DMS79 treated with DMSO at 0.1 percent for 48 hours (cell line): ENCODE data around the gene PPP1R36.
A peak's percentile ranks its signal among the peaks of the same experiment; 100 is the strongest.
"Not testable (repeated sequence)": the region's sequence is repeated elsewhere in the genome, so short reads cannot be mapped to it uniquely, and the experiment has no call there.

Experiments used
- DNase-seq: peaks from one replicate; lab custom pipeline; 2025; lab: John Stamatoyannopoulos, UW

Gene PPP1R36

DNA sequence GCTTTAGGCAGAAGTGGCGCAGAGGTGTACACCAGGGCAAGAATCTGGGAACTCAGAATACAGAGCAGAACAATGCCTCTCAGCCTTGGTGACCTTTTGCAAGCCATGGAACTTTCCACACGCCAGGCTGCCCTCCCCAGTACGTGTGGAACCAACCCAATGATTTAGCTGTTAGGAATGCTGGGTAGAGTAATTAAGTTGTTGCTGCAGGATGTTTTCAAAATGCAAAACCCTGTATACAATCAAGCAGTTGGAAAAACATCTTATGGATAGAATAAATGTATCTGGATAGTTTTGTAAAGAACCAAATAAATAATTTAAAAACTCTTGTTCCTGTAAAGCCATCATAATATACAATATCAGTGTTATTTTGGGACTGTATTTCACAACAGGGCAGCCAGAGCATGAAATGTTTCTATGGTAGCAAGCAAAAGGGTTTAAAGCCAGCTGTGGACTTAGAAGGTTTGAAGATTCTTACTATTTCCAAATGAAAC lies 19.4 kb downstream of the PPP1R36 start:
- no peak for DNase-seq

DNA sequence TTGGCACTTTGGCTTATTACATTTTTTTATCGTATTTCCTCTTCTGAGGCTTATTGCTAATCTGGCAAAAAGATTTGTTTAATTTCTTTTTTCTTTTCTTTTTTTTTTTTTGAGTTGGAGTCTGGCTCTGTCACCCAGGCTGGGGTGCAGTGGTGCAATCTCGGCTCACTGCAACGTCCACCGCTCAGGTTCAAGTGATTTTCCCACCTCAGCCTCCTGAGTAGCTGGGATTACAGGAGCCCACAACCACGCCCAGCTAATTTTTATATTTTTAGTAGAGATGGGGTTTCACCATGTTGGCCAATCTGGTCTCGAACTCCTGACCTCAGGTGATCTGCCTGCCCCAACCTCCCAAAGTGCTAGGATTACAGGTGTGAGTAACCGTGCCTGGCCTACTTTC lies 19.9 kb downstream of the PPP1R36 start:
- DNase-seq = not testable (repeated sequence)

DNA sequence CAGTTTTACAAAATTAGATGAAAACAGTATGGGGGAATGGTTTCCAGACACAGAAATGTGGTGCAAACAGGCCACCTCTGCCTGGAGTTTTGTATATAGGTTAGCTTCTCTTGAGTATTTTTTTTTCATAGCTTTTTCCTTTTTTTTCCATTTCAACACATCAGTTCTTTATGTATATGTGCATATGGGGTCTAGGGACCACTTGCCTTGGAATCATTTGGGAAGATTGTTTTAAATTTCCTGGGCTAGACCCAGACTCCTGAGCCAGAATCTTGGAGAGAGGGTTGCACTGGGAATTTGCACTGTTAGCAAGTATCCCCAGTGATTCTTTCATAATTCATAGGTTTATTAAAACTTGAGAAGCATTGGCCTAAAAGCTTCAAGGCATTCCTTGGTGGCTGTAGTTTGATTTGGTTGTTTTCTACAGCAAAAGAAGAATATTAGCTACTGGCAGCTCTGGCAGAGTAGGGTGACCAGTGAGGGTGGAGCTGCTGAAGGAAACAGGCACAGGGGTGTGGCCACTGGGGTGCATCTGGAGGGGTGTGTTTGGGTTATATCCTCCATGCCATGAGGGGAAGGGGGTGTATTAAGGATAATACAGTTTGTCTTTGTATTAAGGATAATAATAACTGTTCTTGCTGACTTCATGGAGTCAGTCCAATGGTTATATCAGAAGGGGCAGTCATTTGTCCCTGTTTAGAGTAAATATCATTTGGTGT lies 22.8 kb downstream of the PPP1R36 start:
- DNase-seq = no peak

DNA sequence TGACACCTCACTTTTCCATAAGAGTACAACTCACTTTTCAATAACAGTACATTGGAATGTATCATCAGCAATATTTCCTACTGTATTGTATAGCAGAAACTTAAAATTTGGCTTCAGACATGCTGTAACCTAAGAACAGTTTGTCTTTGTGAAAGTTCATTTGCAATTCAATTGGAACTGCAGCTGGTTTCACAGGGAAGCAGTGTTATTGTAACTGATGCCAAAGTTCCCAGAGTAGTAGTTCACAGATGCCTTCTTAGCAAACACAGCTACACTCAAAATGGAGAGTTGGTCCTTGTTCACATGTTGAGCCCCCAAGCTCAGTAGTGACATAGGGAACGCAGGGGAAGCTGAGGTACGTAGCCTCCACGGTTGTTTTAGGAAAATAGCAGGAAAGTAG lies 23.3 kb downstream of the PPP1R36 start:
- DNase-seq = peak; percentile 37

DNA sequence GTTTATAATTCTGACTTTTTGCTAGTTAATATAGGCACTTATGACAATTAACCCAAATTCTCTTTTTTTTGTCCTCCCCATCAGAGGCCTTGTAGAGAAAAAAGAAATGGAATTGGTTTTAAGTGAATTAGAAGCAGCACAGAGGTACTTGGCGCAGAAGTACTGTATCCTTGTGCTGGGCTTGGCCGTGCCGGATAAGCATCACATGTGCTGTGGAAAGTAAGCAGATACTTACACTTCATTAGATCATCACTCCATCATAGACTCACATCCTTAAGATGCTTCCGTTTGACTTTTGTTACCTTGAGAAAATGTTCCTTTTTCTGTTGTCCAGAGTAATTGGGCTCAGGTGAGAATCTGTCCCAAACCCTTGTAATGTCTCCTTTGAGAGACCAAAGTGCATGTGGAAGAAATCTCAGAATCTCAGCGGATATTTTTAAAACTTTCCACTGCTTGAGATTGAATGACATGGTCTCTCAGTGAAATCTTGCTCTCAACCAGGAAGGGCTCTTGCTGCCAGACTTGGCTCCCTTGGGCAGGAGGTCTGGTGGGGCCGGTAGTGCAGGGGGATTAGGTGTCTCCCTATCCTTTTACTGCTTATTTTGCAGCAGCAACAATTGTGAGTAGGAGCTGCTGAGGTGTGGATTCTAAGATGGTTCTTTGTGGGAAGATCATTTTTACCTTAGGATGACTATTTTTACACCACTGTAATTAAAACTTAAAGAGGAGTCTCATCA lies 24.8 kb downstream of the PPP1R36 start:
- no peak for DNase-seq

DNA sequence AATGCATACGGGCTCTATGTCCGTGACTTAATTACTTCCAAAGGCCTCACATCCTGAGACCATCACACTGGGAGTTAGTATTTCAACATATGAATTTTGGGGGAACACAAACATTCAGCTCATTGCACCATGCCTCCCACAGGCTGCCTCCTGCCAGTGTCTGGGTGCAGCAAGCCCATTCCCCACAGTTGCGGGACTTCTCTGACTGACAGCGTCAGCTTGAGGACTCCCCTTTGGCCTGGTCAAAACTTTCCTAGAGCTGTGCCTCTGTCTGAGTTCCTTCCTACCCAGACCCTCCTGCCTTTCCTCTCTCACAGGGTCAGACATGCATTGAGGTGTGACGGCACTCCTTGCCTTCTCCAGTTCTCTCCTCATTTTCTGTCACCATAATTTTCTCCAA lies 27.4 kb downstream of the PPP1R36 start:
- no peak for DNase-seq

DNA sequence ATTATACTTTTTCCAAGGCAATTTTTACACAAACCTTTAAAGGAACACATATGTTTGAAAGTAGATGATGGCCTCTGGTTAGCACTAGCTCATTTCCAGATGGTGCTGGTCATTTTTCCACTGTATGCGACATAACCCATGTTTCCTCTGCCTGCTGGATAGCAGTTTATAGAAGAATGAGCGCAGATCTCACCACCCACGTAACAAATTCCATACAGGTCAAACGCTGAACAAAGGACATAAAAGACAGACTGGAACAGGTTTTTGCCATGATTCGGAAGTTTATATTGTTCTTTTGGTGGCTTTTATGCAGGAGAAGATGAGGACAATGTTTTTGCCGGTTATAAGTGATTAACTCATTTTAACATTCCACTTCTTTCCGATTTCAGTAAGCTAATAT lies 30.7 kb downstream of the PPP1R36 start:
- DNase-seq = no peak

DNA sequence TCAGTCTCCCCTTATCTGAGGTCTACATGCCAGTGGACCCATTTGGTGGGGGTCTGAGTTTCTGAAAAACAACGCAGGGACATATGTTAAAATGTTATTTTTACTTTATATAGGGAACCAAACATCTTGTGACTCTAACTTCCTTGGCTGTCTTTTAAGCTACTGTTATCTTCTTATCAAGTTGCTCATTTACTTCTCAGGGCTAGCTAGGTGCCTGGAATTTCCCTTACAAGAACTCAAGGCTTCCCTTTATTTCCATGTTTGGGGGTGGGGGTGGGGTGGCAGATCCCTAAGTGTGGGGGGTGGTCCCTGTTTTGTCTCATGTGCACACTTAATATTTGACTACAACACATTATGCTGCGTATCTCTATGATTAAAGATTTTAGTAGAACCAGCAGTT lies 31.6 kb downstream of the PPP1R36 start:
- DNase-seq = no peak

DNA sequence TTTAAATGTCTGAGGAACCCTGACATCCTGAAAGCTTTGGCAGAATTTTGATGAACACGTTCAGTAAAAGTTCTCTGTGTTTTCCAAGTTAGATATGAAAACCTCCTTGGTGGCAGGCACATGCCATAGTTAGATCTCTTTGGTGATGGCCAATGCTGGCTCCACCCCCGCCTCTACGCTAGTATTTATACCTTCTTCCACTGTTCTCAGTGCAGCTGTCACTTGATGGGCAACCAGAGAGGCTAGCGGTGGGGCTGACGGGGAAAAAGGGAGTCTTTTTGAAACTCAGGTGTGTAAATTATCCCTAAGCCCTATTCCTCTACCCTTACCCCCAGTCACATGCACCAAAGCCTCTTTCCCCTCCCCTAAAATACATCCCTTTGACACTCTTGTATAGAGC lies 32.1 kb downstream of the PPP1R36 start:
- DNase-seq = no peak

DNA sequence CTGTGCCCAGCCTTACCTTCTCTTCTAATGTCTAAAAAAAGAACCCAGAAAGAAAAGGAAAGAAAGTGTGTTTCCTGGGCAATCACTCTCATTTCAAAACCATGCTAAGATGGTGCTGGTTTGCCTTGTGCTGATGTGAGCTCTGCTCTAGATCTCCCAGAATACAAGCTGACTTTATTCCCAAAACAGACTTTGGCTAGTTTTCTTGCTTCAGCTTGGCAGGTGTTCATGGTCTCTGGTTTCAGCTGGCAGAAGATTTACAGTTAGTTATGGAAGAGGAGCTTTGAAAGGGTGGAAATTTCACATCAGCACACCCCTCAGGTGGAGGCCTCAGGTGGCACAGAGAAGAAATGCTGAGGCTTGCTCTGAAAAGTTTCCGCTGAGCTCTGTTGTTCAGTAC lies 34.4 kb downstream of the PPP1R36 start:
- DNase-seq = peak; percentile 49

DNA sequence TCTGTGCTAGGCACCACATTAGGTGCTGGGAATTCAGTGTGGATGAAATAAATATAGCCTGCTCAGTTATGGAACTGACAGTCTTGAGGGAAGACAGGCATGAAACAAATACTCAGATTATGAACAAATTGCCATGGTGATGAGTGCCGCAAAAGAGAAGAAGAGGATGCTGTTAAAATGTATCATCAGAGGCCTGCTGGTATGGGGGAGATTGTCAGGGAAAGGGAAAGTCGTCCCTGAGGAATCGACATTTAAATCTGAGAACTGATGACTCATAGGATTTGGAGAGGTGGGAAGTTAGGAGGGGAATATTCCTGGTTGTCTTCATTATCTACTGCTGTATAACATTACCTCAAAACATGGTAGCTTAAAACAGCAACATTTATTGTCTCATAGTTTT lies 42.0 kb downstream of the PPP1R36 start:
- DNase-seq = no peak

DNA sequence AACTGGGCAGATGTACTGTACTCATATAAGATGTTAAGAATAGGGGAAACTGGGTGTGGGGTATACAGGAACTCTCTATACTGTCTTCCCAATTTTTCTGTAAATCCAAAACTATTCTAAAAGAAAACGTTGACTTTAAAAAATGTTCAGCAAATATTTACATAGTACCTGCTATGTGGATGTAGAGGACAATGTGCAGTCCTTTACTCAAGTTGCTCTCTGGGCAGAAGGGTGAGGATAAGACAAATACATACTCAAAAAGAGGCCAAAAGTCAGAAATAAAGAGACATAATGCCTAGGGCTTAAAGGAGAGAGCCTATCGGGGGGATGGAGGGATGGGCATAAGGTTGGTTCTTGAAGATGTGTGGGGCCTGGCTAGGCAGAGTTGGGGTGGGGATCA lies 44.7 kb downstream of the PPP1R36 start:
- DNase-seq = no peak

DNA sequence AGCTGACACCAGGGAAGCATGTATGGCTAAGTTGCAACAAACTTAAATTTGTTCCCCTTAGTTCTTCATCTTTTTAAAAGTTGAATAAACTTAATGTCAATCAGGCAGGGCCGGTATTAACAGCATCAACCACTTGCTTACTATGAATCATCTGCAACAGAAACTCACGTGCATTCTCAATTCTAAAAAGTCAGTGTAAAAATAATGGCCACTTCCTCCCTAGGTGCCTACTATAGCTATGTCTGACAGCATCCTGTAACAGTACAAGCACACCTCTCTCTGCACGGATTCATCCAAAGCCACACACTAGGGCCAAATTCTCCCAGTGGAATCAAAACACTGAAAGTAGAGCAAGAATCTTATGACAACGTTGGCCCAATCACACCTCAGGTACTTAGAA lies 48.6 kb downstream of the PPP1R36 start:
- DNase-seq = no peak

DNA sequence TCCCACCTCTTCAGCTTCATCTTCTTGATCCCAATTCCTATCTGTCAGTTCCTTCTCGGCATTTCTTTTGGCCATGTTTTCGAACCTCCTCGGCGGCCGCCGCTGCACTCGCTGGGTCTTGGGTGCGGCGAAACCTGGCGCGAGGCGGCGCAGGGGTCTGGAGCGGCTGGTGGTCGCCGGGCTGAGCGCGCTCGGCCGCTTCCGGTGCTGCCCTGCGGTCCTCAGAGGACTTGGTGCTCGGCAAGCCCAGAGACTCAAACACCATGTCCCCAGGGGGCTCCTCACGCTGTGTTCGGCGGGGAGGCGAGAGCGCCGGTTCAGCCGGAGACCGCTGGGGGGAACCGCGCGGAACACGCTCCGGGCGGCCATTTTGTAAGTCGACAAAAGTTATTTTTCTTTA lies 51.8 kb downstream of the PPP1R36 start:
- no peak for DNase-seq

DNA sequence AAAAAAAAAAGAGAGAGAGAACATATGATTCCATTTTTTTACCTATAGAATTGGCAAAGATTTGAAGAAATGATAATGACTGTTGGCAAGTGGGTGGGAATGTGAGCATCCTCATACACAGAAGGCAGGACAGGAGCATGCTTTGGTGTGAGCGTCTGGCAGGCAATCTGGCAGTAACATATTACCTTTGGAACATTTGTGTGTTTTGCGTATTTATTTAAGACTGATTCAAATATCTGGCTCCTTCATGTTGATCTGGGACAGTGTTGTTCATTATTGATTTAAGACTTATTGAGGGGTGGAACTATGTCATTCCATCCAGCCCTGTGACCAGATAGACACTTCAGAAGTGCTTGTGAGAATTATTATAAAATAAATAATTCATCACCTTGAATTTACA lies 53.1 kb downstream of the PPP1R36 start:
- no peak for DNase-seq

DNA sequence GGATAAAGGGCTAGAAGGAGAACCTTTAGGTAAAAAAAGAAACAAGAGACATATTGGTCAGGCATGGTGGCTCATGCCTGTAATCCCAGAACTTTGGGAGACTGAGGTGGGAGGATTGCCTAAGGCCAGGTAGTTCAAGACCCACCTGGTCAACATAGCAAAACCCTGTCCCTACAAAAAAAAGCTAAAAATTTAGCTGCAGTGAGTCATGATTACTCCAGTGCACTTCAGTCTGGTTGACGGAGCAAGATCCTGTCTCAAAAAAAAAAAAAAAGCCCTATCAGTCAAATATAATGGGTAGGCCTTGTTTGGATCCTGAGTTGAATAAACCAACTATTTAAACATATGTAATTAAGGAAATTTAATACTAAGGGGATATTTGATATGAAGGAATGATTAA lies 54.2 kb downstream of the PPP1R36 start:
- DNase-seq = no peak

DNA sequence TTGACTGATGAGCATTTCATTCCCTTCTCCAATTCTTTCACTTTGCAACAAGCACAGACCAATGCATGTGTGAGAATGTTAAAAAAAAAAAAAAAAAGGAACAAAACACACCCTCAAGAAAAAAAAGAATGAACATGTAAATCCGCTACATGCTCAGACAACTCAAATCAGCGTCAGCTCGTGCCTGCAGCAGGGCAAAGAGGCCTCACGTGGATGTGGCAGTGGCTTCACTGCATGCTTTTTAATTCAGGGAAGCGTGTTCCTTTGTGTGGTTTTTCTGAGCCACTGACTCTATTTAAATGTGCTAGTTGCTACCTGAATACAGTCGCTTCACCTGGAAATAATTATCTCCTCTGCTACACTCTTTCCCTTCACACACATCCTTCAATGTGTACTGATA lies 55.1 kb downstream of the PPP1R36 start:
- peak; percentile 36 for DNase-seq

DNA sequence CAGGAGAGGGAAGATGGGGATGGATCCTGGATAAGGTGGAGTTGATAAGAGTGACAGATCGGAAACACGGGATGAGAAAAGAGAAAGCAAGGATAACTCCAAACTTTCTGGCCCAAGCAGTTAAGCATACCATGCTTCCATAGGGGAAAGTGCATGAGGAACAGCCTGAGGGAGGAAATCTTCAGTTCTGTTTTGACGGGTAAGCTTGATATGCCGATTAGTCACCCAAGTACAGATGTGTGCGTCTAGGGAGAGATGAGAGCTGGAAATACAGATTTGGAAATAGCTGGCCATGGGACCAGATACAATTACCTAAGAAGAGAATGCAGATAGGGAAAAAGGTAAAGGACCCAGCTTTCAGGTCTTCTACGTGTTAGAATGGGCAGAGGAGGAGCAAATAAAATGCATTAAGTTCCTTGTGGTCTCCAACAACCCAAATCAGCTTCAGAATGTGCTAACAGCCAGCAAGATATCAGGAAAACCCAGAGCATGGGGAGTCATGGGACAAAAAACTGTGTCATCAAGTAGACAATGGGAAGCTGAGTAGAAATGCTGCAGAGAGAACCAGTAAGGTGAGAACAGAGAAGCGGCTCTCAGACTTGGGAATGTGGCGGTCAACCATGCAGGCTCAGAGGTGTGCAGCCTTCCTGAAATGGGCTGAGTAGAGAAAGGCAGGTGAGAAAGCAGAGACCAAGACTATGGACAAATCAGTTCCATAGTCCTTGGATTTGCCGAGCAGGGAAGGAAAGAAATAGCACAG lies 56.3 kb downstream of the PPP1R36 start:
- no peak for DNase-seq

DNA sequence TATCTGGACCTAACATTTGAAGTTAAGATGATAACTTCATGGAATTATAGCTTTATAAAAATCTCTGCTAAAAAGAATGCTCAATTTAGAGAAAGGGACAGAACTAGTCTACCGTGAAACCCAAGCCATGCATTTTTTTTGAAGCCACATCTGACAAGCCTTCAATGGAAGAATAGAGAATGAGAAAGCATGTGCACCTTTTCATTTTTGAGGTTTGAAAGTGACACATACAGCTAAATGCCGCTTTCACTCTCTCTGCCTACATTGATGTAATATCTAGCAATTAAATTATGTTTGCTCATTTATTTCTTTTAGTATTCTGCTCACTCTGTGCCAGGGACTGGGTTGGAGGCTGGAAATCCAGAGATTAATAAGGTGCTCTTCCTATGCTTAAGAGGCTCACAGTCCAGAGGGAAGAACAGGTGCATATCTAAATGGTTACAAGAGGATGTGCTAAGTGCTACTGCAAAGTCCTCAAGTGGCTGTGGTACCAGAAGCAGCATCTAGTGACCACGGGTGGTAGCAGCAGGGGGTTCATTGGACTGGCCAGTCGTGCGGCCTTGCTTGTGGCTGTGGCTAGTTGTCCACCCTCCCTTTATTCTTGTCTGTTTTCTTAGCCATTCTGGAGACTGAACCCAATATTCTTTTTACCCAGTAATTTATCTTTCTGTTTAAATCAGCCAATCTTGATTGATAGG lies 60.4 kb downstream of the PPP1R36 start:
- peak; percentile 98 for DNase-seq

DNA sequence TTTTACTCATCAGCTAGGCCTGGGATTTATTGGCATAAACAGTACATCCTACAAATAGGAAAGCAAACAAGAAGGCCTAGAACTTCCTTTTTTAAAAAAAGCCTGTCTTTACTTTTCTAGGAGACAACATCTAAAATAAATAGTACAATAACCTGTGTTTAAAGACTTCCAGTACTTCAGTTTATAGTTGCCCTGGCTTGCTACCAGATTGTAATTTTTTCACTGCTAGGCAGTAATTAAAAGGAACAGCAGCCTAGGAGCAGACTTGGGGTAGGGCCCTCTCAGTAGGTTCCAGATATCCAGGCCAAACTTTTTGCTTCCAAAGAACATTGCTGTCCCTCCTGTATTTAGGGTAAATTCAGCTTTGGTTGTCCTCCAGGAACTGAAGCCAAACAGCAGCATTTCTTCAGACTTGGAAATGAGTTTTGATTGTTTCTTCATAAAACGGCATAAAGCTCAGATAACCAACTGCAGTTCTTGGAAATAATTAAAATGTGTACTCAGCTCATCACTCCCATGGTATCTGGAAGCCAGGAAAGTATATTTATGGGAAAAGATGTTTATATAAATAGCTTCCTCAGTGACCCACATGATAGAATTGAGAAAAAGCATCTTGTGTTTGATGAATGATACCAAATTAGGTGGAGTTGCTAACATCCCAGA lies 61.7 kb downstream of the PPP1R36 start:
- DNase-seq = peak; percentile 88

DNA sequence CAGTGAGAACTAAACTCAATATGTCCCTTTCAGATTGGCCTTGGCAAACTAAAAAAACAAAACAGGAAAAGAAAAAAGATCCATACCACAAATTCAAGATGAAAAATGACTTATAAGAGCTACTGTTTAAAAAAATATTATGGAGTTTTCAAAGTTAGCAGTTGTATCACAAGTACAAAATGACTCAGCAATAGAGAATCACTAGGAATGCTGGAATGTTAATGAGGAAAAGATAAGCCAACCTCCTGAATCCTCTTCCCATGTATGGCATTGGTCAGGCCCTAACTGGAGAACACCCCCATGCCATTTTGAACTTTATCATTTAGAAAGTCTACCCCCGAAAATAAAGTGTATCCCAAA lies 62.2 kb downstream of the PPP1R36 start:
- DNase-seq = no peak
